HG03135 (cell line): Measurements from ENCODE around the gene MYPOP.
A peak's percentile ranks its signal among the peaks of the same experiment; 100 is the strongest.
"Not testable (repeated sequence)": the region's sequence is repeated elsewhere in the genome, so short reads cannot be mapped to it uniquely, and the experiment has no call there.

Experiments
- ATAC-seq: cut with Tn5 transposase; IDR thresholded peaks from one replicate; pipeline ENCODE4 v1.9.1; 2021; ENCODE audit warnings: mild to moderate bottlenecking, moderate library complexity; ENCODE audit not compliant: unreplicated experiment

Gene MYPOP

DNA sequence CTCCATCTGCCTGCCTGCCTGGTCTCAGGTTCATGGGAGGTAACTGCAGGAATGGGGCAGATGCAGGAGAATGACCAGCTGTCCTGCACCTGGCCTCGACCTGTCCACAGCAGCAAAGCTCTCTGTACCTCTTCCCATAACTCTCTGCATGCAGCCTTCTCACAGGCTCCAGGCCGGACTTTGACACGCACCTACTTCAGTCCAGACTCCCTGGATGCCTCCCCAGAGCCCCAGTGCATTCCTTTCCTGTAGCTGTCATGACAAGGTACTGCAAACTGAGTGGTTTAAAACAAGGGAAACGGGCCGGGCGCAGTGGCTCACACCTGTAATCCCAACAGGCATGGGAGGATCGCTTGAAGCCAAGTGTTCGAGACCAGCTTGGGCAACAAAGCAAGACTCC lies 8.9 kb upstream of the MYPOP start:
- ATAC-seq: no peak

DNA sequence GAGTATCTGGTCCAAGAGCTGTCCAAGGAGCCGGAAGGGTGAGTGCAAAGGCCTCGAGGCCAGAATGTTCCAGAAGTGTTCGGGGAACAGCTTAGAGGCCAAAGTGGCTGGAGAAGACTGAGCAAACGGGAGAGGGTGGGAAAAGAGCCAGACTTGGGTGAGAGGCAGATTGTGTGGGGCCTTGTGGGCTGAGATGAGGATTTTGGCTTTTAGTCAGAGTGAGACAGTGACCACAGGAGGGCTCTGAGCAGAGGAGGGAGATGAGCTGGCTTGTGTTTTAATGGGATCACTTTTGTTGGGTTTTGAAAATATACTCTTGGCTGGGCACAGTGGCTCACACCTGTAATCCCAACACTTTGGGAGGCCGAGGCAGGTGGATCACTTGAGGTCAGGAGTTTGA lies 6.5 kb upstream of the MYPOP start:
- ATAC-seq: no peak

DNA sequence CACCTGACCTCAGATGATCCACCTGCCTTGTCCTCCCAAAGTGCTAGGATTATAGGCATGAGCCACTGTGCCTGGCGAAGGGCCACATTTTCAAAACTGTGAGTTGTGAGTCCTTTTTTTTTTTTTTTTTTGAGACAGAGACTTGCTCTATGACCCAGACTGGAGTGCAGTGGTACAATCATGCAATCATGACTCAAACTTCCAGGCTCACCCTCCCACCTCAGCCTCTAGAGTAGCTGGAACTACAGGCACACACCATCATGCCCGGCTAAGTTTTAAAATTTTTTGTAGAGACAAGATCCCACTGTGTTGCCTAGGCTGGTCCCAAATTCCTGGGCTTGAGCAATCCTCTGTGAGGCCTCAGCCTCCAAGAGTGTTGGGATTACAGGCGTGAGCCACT lies 3.8 kb upstream of the MYPOP start:
- ATAC-seq: no peak

DNA sequence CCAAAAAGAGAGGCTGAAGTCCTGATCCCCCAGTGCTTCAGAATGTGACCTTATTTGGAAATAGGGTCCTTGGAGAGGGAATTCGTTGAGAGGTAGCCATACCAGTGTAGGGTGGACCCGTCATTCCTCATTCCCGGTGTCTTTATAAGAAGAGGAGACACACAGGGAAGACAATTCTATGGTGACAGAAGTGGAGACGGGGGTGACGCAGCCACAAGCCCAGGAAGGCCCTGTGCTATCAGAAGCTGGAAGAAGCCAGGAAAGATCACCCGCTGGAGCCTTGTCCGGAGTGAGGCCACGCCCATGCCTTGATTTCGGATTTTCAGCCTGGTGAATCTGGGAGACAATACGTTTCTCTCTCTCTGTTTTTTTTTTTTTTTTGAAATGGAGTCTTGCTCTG lies 2.6 kb upstream of the MYPOP start:
- no peak for ATAC-seq

DNA sequence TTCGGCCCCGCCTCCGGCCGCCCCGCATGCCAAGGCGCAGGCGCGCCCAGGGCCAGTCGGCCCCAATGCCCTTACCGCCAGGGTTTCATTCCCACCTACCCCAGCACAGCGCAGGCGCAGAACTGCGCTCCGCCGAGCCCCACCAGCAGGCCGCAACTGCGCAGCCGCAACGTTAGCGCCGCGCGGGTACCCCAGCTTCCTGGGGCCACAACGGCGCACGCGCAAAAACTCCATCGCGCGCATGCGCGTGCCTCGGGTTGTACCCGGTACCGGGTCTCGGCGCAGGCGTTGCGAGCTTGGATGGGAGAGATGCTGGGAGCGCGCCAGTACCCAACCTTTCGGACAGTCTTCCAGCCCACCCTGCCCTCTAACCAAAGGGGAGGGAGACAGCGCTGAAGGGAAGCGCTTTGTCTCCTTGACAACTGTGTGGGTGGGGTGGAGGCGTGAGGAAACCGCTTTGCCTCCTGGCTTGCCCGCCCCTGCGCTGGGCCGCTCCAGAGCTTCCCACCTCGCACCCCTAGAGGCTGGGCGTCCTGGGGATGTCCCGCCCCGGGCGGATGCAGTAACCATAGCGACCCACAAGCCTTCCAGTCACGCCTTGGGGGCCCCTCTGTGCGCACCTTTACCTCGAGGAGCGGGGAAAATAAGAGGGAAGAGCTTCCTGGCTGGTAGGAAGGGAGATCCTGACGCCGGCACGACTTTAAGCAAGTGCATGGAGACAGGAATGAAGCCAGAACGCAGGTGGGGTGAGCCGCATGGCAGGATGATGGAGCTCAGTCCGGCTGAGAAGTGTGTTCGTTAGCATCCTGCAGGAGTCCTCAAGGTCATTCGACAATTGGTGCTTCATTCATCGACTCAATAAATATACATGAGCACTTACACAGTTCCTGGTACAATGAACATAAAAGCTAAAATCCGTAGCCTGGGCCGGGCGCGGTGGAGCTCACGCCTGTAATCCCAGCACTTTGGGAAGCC lies 525 bp upstream of the MYPOP start:
- ATAC-seq: peak; percentile 78

DNA sequence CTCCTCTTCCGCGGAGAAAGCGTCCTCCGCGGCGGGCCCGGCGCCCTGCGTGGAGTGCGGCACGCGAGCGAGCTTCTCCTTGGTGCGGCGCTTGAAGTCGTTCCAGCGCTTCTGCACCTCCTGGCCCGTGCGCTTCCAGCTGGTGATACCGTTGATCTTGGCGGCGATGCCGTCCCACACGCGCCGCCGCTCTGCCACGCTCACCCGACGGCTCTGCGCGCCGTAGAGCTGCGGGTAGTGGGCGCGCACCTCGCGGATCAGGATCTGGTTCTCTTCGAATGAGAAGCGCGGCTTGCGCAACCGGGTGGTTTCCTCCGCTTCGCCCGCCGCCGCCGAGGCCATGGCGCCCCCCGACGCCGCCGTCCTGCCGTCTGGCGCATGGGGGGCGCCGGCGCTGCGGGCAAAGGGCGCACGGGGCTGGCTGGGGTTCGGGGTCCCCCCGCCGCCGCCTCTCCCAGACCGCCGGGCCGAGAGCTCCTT lies 941 bp downstream of the MYPOP start:
- no peak for ATAC-seq

DNA sequence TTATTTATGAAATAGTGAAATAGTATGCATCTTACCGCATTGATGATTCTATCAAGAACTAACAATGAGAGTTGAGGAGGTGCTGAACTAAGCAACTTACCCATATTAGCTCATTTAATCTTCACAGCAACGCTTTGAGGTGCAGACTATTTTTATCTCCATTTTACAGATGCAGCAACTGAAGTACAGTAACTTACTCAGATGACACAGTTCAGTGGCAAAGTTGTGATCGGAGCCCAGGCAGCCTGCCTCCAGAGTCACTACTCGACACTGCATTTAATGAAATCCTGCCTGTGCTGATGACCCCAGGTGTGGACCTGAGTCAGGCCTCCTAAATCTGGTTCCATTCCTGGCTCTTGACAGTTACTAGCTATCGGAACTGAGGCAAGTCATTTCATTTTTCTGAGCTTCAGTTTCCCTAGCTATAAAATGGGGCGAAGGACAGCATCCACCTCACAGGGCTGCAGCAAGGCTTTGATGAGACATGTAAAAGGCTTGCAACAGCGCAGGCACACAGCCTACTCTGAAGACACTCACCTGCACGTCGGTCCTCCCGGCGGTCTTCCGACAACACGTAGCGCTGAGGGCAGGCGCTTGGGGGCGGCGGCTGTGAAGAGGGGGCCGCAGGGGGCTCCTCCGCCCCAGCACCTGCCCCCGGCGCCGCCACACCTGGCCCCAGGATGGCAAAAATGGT lies 1.5 kb downstream of the MYPOP start:
- no peak for ATAC-seq

DNA sequence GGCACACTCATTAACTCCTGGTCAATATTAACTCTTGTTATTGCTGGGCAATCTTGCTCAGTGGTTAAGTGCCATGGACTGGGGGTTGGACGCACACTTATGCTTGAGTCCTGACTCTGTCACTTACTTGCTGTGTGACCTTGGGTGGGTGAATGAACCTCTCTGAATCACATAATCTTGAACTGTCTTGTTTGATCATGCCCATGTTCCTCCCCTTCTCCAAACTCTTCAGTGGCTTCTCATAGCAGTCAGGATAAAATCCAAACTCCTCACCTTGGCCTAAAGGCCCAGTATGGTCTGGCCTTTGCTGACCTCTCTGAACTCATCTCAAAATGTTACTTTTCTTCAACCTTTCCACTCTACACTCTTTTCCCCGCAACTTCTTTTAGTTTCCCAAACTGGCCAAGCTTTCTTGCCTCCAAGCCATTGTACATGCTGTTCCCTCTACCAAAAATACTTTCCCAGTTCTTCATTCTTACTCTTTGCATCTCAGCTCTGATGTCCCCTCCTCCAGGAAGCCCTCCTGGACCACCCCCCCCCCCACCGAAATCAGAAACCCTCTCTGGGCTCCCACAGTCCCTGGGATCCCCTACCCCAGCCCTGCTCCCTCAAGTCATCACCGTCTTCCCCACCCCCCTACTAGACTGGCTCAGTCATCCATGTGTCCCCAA lies 2.4 kb downstream of the MYPOP start:
- ATAC-seq: no peak

DNA sequence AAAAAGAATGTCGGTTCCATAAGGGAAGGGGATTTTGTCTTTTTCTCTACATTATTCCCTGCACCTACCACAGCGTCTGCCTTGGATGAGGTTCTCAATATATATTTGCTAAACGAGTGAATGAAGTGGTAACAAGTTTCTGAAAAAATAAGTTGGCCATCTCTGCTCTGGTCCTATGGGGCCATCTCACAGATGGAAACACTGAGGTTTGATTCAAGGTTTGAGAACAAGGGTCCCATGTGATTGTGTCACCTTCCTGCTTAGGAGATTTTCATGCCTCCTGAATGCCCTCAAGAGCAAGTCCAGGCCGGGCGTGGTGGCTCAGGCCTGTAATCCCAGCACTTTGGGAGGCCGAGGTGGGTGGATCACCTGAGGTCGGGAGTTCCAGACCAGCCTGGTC lies 3.2 kb downstream of the MYPOP start:
- ATAC-seq: no peak

DNA sequence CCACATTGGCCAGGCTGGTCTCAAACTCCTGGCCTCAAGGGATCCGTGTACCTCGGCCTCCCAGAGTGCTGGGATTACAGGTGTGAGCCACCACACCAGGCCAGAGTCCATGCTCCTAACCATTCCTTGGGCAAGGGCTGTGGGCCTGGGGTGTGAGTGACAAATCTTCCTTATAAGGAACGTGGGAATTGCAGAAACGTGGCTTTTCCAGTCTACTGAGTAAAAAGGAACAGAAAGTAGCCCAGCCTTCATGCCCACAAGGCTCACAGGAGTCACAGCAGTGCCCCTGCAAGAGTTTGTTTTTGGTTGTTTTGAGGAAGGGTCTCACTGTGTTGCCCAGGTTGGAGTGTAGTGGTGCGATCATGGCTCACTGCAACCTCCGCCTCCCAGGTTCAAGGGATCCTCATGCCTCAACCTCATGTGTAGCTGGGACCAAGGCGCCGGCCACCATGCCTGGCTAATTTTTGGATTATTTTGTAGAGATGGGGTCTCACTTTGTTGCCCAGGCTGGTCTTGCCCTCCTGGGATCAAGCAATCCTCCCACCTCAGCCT lies 5.1 kb downstream of the MYPOP start:
- ATAC-seq: no peak

DNA sequence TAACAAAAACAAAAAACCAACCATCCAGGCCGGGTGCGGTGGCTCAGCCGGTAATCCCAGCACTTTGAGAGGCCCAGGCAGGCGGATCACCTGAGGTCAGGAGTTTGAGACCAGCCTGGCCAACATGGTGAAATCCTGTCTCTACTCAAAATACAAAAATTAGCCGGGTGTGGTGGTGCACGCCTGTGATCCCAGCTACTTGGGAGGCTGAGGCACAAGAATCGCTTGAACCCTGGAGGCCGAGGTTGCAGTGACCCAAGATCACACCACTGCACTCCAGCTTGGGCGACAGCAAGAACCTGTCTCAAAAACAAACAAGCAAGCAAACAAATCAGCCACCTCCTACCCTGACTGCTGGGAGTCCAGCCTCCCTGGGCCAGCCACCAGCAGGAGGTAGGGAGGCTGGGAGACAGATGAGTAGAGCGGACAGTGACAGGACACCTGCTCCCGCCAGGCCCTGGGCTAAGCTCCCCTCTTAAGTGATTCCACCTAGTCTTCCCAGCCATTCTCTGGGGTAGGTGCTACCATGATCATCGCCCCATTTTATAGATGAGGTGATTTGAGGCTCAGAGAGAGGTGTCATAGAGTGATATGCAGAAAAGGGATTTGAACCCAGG lies 6.3 kb downstream of the MYPOP start:
- not testable (repeated sequence) for ATAC-seq

DNA sequence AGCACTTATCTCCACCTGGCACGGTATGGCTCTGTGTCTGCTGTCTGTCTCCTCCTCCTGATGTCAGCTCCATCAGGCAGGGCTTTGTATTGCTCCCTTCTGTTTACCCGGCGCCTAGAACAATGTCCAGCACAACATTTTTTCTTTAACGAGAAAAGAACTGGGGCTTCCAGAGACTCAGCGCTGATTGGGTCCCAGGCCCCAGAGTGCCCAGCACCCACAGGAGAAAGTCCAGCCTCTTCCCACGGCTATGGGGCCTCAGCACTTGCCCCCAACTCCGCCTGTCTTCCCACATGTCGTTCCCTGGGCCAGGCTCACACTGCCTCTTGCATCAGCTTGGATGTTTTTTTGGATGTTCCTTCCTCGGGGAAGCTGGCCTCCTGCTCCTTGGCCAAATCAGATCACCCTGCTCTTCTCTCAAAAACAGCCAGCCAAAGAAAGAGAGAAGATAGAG lies 6.9 kb downstream of the MYPOP start:
- no peak for ATAC-seq

DNA sequence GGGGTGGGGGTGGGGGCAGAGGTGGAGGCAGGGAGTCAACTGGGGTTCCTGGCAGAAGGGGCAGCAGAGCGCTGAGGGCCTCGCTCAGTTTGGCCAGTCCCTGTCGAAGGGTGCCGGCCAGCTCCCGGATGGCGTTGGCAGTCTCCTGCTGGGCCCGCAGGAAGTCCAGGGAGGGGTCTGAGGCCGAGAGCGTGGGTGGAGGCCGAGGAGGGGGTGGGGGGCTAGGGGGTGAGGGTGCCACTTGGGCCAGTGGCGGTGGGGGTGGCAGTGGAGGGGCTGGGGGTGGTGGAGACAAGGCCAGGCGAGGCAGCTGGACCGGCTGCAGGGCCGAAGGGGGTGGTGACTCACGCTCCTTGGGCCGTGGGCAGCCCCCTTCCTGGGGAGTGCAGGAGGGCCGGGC lies 11.5 kb downstream of the MYPOP start:
- ATAC-seq: no peak

DNA sequence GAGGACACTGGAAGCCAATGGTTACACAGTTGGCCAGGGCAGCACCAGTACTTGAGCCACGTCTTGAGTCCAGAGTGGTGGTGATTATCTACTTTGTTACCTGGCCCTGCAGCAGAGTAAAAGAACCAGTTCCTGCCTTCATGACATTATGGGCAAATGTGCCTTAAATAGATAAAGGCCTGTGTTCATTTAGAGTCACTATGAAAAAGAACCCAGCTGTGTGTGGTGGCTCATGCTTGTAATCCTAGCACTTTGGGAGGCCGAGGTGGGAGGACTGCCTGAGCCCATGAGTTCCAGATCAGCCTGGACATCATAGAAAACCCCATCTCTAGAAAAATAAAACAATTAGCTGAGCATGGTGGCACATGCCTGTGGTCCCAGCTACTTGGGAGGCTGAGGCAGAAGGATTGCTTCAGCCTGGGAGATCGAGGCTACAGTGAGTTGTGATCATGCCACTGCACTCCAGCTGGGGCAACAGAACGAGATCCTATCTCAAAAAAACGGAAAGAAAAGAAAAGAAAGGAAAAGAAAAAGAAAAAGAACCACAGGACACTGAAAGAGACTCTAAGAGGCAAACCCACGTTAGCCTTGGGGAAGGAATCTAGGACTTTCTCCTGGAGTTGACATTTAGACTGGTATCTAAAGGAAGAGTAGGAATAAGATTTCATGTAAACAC lies 13.1 kb downstream of the MYPOP start:
- no peak for ATAC-seq

DNA sequence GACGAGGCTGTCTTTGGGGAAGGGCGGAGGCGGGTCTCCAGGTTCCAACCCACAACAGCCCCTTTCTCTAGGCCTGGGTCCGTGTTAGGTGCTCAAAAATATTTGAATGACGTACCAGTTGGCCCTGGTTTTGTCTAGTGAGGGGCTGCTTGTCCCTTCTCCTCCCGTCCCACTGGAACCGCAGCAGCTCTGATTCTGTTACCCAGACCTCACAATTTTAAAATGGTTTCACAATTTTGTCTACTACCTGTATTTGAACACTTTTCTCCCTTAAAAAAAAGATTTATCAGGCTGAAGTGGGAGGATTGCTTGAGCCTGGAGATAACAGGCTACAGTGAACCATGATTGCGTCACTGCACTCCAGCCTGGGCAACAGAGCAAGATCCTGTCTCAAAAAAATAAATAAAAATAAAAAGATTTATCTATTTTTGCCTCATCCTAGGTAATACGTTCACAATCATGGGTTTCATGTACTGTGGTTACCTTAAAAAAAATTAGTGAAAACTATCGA lies 15.2 kb downstream of the MYPOP start:
- no peak for ATAC-seq

DNA sequence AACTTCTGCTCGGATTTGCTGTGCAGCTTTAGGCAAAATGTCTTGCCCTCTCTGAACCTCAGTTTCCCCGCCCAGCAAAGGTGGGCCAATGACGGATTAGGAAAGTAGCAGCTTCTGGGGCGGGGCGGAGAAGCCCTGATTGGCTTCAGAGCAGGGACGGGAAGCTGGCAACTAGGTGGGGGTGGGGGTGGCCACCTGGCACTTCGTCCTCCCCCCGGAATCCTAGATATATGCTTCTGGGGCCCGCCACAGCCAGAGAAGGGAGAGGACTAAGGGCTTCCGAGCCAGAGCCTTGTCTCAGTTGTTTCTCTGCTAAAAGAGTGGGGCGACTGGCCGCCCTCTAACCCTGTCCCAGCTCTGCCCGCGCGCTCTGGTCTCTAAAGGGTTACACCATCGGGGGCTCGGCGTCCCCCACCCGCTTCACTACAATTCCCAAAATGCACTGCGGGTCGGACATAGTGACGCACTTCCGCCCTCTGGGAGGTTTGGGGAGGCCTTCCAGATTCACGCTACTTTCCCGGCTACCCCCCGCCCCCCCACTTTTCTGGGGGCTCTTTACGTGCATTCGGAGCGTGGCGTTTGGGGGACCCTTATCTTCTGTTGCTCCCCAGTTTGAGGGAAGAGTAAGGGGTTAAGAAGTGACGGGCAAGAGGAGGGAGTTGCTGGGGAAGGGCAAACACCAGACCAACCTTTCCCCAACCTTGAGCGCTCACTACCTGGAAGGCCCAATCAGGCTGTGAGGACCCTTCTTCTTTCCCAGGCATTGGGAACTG lies 15.8 kb downstream of the MYPOP start:
- ATAC-seq: peak; percentile 44

DNA sequence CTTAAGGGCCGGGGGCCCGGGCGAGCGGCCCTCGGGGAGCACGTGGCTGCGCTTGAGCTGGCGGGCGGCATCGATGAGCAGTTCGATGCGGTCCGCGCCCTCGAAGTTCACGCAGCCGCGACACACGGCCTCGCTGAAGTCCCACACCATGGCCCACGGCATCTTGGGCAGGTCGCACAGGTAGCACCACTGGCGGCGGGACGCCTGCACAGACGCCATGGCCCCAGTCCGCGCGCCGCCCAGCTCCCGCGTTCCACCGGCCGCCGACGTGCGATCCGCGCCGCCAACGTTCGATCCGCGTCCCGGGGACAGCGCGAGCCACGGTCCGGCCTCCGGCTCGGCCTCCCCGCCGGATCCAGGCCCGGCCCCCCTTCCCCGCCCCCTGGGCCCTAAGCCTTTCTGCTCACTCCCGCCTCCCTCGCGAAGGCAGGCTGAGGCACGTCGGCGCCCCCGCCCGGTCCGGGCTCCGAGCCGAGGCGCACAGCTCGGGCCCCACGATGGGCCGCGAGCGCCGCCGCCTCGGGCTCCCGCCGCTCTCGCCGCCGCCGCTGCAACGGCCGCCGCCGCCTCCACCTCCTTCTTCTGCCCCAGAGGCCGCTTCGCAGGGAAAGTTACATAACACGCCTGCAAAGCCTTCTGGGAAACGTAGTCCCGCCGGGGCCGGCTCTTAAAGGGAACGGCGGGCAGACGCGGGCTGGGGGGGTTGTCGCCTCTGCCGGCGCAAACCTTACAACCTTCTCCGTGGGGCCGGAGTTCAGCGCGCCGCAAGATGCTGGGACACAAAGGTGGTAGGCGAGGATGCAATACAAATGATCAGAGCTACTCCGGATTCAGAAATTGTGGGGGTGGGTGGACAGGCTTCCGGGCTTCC lies 16.6 kb downstream of the MYPOP start, which contains the start of gene IRF2BP1:
Gene IRF2BP1 (minus strand): TSS at position 586 of the 871 bp plus-strand sequence. CDS start 367 bp downstream, at position 219.
- ATAC-seq: peak; percentile 49
